Adipocyte (in vitro differentiated cells): ENCODE results near the gene TCERG1L.
"Not testable (repeated sequence)": the region's sequence is repeated elsewhere in the genome, so short reads cannot be mapped to it uniquely, and the experiment has no call there.

ENCODE experiments used
- DNase-seq: peaks from one replicate; pipeline ENCODE4 v3.0.0-alpha.2; 2015; ENCODE audit warnings: low read depth
- H3K27me3 ChIP-seq: replicated peaks from 2 replicates; pipeline ENCODE4 v1.7.0; 2013; ENCODE audit warnings: mild to moderate bottlenecking, low read length, moderate library complexity; ENCODE audit not compliant: control insufficient read depth, insufficient read depth
- H3K36me3 ChIP-seq: 2 replicates; pipeline ENCODE4 v1.7.0; 2013; ENCODE audit warnings: low read length, mild to moderate bottlenecking, moderate library complexity; ENCODE audit not compliant: control insufficient read depth, insufficient read depth, severe bottlenecking
- H3K4me1 ChIP-seq: 2 replicates; pipeline ENCODE4 v1.7.0; 2013; ENCODE audit warnings: mild to moderate bottlenecking, low read length, moderate library complexity; ENCODE audit not compliant: control insufficient read depth, insufficient read depth
- H3K4me3 ChIP-seq: 2 replicates; pipeline ENCODE4 v1.7.0; 2013; ENCODE audit warnings: mild to moderate bottlenecking, low read length, moderate library complexity
- H3K9ac ChIP-seq: 2 replicates; pipeline ENCODE4 v1.7.0; 2013; ENCODE audit warnings: mild to moderate bottlenecking, low read length, moderate library complexity
- H3K9me3 ChIP-seq: 2 replicates; pipeline ENCODE4 v1.7.0; 2013; ENCODE audit warnings: mild to moderate bottlenecking, low read length, moderate library complexity; ENCODE audit not compliant: control insufficient read depth

Gene TCERG1L

GRCh38 chr10:131144196-131144595, 167.3 kb downstream of the TCERG1L start:
- H3K27me3 ChIP-seq = no peaks in the 10 kb centered on the region
- H3K4me1 ChIP-seq = no peaks in the 10 kb centered on the region
- H3K4me3 ChIP-seq = no peak overlapping the region
- H3K9me3 ChIP-seq = no peaks in the 10 kb centered on the region
- no peak overlapping the region for H3K9ac ChIP-seq
- no peaks in the 10 kb centered on the region for H3K36me3 ChIP-seq
- DNase-seq = no peak

- Histone ChIP-seq H3K4me3 (no peak overlapping the region), H3K9ac (no peak overlapping the region), H3K27me3 (no peaks in the 10 kb centered on the region), H3K9me3 (no peaks in the 10 kb centered on the region), H3K4me1 (no peaks in the 10 kb centered on the region), H3K36me3 (no peaks in the 10 kb centered on the region)
- DNase-seq = no peak
Observed at GRCh38 chr10:131143425-131144165, 167.9 kb downstream of the TCERG1L start.

- H3K9ac ChIP-seq = no peak overlapping the region
- H3K9me3 ChIP-seq = no peaks in the 10 kb centered on the region
- no peak for DNase-seq
- H3K27me3 ChIP-seq = no peaks in the 10 kb centered on the region
- no peaks in the 10 kb centered on the region for H3K36me3 ChIP-seq
- no peaks in the 10 kb centered on the region for H3K4me1 ChIP-seq
- no peak overlapping the region for H3K4me3 ChIP-seq
Observed at GRCh38 chr10:131142517-131143380, 168.8 kb downstream of the TCERG1L start.

- H3K9ac ChIP-seq = no peak overlapping the region
- H3K36me3 ChIP-seq = no peaks in the 10 kb centered on the region
- no peaks in the 10 kb centered on the region for H3K9me3 ChIP-seq
- no peaks in the 10 kb centered on the region for H3K27me3 ChIP-seq
- H3K4me1 ChIP-seq = no peaks in the 10 kb centered on the region
- no peak for DNase-seq
- no peak overlapping the region for H3K4me3 ChIP-seq
Observed at GRCh38 chr10:131141645-131142516, 169.6 kb downstream of the TCERG1L start.

- no peaks in the 10 kb centered on the region for H3K36me3 ChIP-seq
- H3K4me3 ChIP-seq = no peak overlapping the region
- H3K9me3 ChIP-seq = no peaks in the 10 kb centered on the region
- no peak for DNase-seq
- H3K9ac ChIP-seq = no peak overlapping the region
- H3K4me1 ChIP-seq = no peaks in the 10 kb centered on the region
- H3K27me3 ChIP-seq = no peaks in the 10 kb centered on the region
Observed at GRCh38 chr10:131141207-131141606, 170.3 kb downstream of the TCERG1L start.

- Histone ChIP-seq H3K27me3 (no peaks in the 10 kb centered on the region), H3K4me1 (no peaks in the 10 kb centered on the region), H3K36me3 (no peaks in the 10 kb centered on the region), H3K9me3 (no peaks in the 10 kb centered on the region), H3K9ac (no peak overlapping the region), H3K4me3 (no peak overlapping the region)
- no peak for DNase-seq
Observed at GRCh38 chr10:131140606-131141005, 170.9 kb downstream of the TCERG1L start.

GRCh38 chr10:131137223-131137622, 174.3 kb downstream of the TCERG1L start:
- H3K9ac ChIP-seq = no peak overlapping the region
- no peak overlapping the region for H3K4me3 ChIP-seq
- H3K9me3 ChIP-seq = no peaks in the 10 kb centered on the region
- no peak for DNase-seq
- no peaks in the 10 kb centered on the region for H3K36me3 ChIP-seq
- no peaks in the 10 kb centered on the region for H3K27me3 ChIP-seq
- H3K4me1 ChIP-seq = no peaks in the 10 kb centered on the region

- H3K4me1 ChIP-seq, H3K27me3 ChIP-seq, H3K9ac ChIP-seq, H3K36me3 ChIP-seq, DNase-seq, H3K9me3 ChIP-seq, H3K4me3 ChIP-seq: not testable (repeated sequence)
Observed at GRCh38 chr10:131136336-131136735, 175.2 kb downstream of the TCERG1L start.

- Histone ChIP-seq H3K9me3 (no peaks in the 10 kb centered on the region), H3K9ac (no peak overlapping the region), H3K4me1 (no peaks in the 10 kb centered on the region), H3K36me3 (no peaks in the 10 kb centered on the region), H3K27me3 (peaks cover 3% of the 10 kb centered on the region), H3K4me3 (no peak overlapping the region)
- no peak for DNase-seq
Observed at GRCh38 chr10:131135716-131136115, 175.8 kb downstream of the TCERG1L start.

GRCh38 chr10:131134651-131135050, 176.9 kb downstream of the TCERG1L start:
- Histone ChIP-seq H3K27me3 (peaks cover 4% of the 10 kb centered on the region), H3K4me3 (no peak overlapping the region), H3K9ac (no peak overlapping the region), H3K4me1 (no peaks in the 10 kb centered on the region), H3K36me3 (no peaks in the 10 kb centered on the region), H3K9me3 (no peaks in the 10 kb centered on the region)
- DNase-seq = no peak
